SK-N-SH treated with all-trans-retinoic acid at 6 μM for 48 hours (cell line): ENCODE results near the gene KLHL3.

Experiments used
- ATAC-seq: fragments of 200-7000 bp; cut with Tn5 transposase; 3 replicates; pipeline ENCODE4 v1.9.1; 2020; ENCODE audit warnings: mild to moderate bottlenecking, moderate library complexity
- ARNTL ChIP-seq: fragments of 450-650 bp; formaldehyde crosslinking; IDR thresholded peaks from 2 replicates; pipeline ENCODE4 v1.5.0; 2020; ENCODE audit warnings: low read depth, mild to moderate bottlenecking, moderate library complexity, borderline replicate concordance
- BACH2 ChIP-seq: fragments of 250-450 bp; sonication (Bioruptor Pico); IDR thresholded peaks from 2 replicates; pipeline ENCODE4 v1.9.0; 2021; ENCODE audit warnings: mild to moderate bottlenecking, borderline replicate concordance
- CSDC2 ChIP-seq: fragments of 250-450 bp; sonication (Bioruptor Pico); IDR thresholded peaks from 2 replicates; pipeline ENCODE4 v1.5.0; 2020; ENCODE audit warnings: mild to moderate bottlenecking, moderate library complexity
- ESRRG ChIP-seq: fragments of 250-450 bp; sonication (Bioruptor Pico); IDR thresholded peaks from 2 replicates; pipeline ENCODE4 v1.6.1; 2021; ENCODE audit warnings: mild to moderate bottlenecking
- OSR1 ChIP-seq: fragments of 250-450 bp; sonication (Bioruptor Pico); IDR thresholded peaks from 2 replicates; pipeline ENCODE4 v1.8.0; 2022; ENCODE audit warnings: moderate library complexity, mild to moderate bottlenecking, inconsistent platforms
- PPARA ChIP-seq: fragments of 250-450 bp; sonication (Bioruptor Pico); IDR thresholded peaks from 2 replicates; pipeline ENCODE4 v1.5.0; 2020; ENCODE audit warnings: mild to moderate bottlenecking, borderline replicate concordance
- RARB ChIP-seq: fragments of 250-450 bp; sonication (Bioruptor Pico); IDR thresholded peaks from 2 replicates; pipeline ENCODE4 v1.8.0; 2021; ENCODE audit warnings: mild to moderate bottlenecking, moderate library complexity
- SNAI2 ChIP-seq: fragments of 250-450 bp; sonication (Bioruptor Pico); IDR thresholded peaks from 2 replicates; pipeline ENCODE4 v1.5.0; 2020; ENCODE audit warnings: mild to moderate bottlenecking, moderate library complexity
- TCF4 ChIP-seq: fragments of 250-450 bp; sonication (Bioruptor Pico); IDR thresholded peaks from 2 replicates; pipeline ENCODE4 v1.8.0; 2021; ENCODE audit warnings: mild to moderate bottlenecking, moderate library complexity, borderline replicate concordance
- TOX ChIP-seq: fragments of 250-450 bp; sonication (Bioruptor Pico); IDR thresholded peaks from 2 replicates; pipeline ENCODE4 v1.8.0; 2021; ENCODE audit warnings: mild to moderate bottlenecking, moderate library complexity, borderline replicate concordance
- ZC3H10 ChIP-seq: fragments of 250-450 bp; sonication (Bioruptor Pico); IDR thresholded peaks from 2 replicates; pipeline ENCODE4 v1.5.1; 2021; ENCODE audit warnings: mild to moderate bottlenecking, moderate library complexity
- ZFP3 ChIP-seq: fragments of 250-450 bp; sonication (Bioruptor Pico); IDR thresholded peaks from 2 replicates; pipeline ENCODE4 v1.5.0; 2020; ENCODE audit warnings: mild to moderate bottlenecking, moderate library complexity
- ZNF565 ChIP-seq: fragments of 450-650 bp; formaldehyde crosslinking; conservative IDR thresholded peaks from 2 replicates; pipeline ENCODE4 v1.5.0; 2020; ENCODE audit warnings: low read depth, mild to moderate bottlenecking, moderate library complexity
- ZNF70 ChIP-seq: fragments of 450-650 bp; formaldehyde crosslinking; IDR thresholded peaks from 2 replicates; pipeline ENCODE4 v1.5.0; 2020; ENCODE audit warnings: mild to moderate bottlenecking, moderate library complexity
- ZNF8 ChIP-seq: fragments of 450-650 bp; formaldehyde crosslinking; IDR thresholded peaks from 2 replicates; pipeline ENCODE4 v1.5.0; 2020; ENCODE audit warnings: mild to moderate bottlenecking, moderate library complexity
- TF ChIP-seq, protein P1 (sequence below): fragments of 250-450 bp; sonication (Bioruptor Pico); IDR thresholded peaks from 2 replicates; pipeline ENCODE4 v1.5.0; 2020; ENCODE audit warnings: mild to moderate bottlenecking, moderate library complexity
- TF ChIP-seq, protein P2 (sequence below): fragments of 250-450 bp; sonication (Bioruptor Pico); IDR thresholded peaks from 2 replicates; pipeline ENCODE4 v1.8.0; 2020; ENCODE audit warnings: mild to moderate bottlenecking, moderate library complexity, borderline replicate concordance
- TF ChIP-seq, protein P3 (sequence below): fragments of 250-450 bp; sonication (Bioruptor Pico); IDR thresholded peaks from 2 replicates; pipeline ENCODE4 v1.8.0; 2021; ENCODE audit warnings: low read depth, mild to moderate bottlenecking, moderate library complexity, borderline replicate concordance
- TF ChIP-seq, protein P4 (sequence below): fragments of 250-450 bp; sonication (Bioruptor Pico); IDR thresholded peaks from 2 replicates; pipeline ENCODE4 v1.5.1; 2020; ENCODE audit warnings: low read depth, mild to moderate bottlenecking, moderate library complexity

The KLHL3 gene

DNA sequence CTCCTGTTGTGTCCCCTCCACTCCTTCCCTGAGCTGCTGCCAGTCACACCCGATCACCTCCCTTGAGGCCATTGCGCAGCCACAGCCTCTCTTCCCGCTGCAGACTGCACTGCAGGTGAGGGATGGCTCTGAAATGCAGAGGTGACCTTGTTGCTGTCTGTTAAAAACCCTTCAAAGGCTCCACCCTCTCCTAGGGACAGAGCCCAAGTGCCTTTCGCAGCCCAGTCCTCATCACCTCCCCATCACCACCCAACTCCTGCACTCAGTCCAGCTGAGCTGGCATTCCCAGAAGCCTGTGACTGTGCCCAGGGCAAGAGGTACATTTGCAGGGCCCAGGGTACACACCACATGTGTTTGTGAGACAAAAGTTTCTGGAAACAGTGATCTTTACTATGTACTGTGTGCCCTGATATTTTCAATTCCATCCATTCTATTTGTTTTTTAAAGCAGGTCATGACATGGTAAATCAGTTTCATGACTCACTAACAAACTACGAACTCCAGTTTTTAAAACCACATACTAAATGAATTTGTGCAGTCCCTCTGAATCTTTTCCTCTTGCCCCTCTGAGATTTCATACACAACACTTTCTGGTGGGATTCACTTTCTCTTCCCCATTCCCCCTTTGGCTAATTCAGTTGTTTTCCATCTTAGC lies 163.7 kb downstream of the KLHL3 start:
- no peak for ATAC-seq
- TF ChIP-seq ZNF70 (CRISPR knock-in tag), result no peak
- TF ChIP-seq, protein P1, sequence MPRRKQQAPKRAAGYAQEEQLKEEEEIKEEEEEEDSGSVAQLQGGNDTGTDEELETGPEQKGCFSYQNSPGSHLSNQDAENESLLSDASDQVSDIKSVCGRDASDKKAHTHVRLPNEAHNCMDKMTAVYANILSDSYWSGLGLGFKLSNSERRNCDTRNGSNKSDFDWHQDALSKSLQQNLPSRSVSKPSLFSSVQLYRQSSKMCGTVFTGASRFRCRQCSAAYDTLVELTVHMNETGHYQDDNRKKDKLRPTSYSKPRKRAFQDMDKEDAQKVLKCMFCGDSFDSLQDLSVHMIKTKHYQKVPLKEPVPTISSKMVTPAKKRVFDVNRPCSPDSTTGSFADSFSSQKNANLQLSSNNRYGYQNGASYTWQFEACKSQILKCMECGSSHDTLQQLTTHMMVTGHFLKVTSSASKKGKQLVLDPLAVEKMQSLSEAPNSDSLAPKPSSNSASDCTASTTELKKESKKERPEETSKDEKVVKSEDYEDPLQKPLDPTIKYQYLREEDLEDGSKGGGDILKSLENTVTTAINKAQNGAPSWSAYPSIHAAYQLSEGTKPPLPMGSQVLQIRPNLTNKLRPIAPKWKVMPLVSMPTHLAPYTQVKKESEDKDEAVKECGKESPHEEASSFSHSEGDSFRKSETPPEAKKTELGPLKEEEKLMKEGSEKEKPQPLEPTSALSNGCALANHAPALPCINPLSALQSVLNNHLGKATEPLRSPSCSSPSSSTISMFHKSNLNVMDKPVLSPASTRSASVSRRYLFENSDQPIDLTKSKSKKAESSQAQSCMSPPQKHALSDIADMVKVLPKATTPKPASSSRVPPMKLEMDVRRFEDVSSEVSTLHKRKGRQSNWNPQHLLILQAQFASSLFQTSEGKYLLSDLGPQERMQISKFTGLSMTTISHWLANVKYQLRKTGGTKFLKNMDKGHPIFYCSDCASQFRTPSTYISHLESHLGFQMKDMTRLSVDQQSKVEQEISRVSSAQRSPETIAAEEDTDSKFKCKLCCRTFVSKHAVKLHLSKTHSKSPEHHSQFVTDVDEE, result no peak
- TF ChIP-seq CSDC2, result no peak
- no peak for TF ChIP-seq ZC3H10 (CRISPR knock-in tag)
- TF ChIP-seq, protein P2, sequence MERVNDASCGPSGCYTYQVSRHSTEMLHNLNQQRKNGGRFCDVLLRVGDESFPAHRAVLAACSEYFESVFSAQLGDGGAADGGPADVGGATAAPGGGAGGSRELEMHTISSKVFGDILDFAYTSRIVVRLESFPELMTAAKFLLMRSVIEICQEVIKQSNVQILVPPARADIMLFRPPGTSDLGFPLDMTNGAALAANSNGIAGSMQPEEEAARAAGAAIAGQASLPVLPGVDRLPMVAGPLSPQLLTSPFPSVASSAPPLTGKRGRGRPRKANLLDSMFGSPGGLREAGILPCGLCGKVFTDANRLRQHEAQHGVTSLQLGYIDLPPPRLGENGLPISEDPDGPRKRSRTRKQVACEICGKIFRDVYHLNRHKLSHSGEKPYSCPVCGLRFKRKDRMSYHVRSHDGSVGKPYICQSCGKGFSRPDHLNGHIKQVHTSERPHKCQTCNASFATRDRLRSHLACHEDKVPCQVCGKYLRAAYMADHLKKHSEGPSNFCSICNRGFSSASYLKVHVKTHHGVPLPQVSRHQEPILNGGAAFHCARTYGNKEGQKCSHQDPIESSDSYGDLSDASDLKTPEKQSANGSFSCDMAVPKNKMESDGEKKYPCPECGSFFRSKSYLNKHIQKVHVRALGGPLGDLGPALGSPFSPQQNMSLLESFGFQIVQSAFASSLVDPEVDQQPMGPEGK (CRISPR knock-in tag), result no peak
- TF ChIP-seq ESRRG, result no peak
- no peak for TF ChIP-seq ZNF8 (CRISPR knock-in tag)
- no peak for TF ChIP-seq ZFP3 (CRISPR knock-in tag)
- TF ChIP-seq ARNTL (CRISPR knock-in tag), result no peak
- TF ChIP-seq TCF4 (CRISPR knock-in tag), result no peak
- TF ChIP-seq RARB, result no peak
- no peak for TF ChIP-seq OSR1 (CRISPR knock-in tag)
- TF ChIP-seq PPARA, result no peak
- TF ChIP-seq, protein P3, sequence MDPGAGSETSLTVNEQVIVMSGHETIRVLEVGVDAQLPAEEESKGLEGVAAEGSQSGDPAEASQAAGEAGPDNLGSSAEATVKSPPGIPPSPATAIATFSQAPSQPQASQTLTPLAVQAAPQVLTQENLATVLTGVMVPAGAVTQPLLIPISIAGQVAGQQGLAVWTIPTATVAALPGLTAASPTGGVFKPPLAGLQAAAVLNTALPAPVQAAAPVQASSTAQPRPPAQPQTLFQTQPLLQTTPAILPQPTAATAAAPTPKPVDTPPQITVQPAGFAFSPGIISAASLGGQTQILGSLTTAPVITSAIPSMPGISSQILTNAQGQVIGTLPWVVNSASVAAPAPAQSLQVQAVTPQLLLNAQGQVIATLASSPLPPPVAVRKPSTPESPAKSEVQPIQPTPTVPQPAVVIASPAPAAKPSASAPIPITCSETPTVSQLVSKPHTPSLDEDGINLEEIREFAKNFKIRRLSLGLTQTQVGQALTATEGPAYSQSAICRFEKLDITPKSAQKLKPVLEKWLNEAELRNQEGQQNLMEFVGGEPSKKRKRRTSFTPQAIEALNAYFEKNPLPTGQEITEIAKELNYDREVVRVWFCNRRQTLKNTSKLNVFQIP (CRISPR knock-in tag), result no peak
- no peak for TF ChIP-seq TOX
- TF ChIP-seq, protein P4, sequence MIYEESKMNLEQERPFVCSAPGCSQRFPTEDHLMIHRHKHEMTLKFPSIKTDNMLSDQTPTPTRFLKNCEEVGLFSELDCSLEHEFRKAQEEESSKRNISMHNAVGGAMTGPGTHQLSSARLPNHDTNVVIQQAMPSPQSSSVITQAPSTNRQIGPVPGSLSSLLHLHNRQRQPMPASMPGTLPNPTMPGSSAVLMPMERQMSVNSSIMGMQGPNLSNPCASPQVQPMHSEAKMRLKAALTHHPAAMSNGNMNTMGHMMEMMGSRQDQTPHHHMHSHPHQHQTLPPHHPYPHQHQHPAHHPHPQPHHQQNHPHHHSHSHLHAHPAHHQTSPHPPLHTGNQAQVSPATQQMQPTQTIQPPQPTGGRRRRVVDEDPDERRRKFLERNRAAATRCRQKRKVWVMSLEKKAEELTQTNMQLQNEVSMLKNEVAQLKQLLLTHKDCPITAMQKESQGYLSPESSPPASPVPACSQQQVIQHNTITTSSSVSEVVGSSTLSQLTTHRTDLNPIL (CRISPR knock-in tag), result no peak
- TF ChIP-seq ZNF565, result no peak
- no peak for TF ChIP-seq SNAI2 (CRISPR knock-in tag)
- no peak for TF ChIP-seq BACH2 (CRISPR knock-in tag)

DNA sequence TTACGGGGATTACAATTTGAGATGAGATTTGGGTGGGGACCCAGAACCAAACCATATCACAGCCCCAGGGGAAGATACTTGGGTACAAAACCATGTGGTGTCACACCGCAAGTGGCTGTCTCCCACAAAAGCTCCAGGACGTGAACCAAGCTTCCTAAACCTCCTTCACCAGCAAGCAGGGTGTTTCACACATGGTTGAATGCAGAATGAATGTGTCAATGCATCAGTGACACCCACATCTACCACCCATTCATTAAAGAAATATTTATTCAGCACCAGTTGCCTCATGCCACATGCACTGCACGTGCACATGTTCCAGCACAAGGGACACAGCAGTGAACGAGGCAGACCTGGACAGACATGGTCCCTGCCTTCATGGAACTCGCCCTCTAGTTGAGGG lies 165.8 kb downstream of the KLHL3 start:
- TF ChIP-seq CSDC2 (no peak), OSR1 (CRISPR knock-in tag) (no peak), ZC3H10 (CRISPR knock-in tag) (no peak), ARNTL (CRISPR knock-in tag) (no peak), ESRRG (no peak), TCF4 (CRISPR knock-in tag) (no peak), BACH2 (CRISPR knock-in tag) (no peak), ZNF8 (CRISPR knock-in tag) (no peak), ZFP3 (CRISPR knock-in tag) (no peak), TOX (no peak), PPARA (no peak)
- TF ChIP-seq, protein P1, result no peak
- no peak for ATAC-seq
